Measurements from ENCODE around the gene PRCD.

The PRCD gene

DNA sequence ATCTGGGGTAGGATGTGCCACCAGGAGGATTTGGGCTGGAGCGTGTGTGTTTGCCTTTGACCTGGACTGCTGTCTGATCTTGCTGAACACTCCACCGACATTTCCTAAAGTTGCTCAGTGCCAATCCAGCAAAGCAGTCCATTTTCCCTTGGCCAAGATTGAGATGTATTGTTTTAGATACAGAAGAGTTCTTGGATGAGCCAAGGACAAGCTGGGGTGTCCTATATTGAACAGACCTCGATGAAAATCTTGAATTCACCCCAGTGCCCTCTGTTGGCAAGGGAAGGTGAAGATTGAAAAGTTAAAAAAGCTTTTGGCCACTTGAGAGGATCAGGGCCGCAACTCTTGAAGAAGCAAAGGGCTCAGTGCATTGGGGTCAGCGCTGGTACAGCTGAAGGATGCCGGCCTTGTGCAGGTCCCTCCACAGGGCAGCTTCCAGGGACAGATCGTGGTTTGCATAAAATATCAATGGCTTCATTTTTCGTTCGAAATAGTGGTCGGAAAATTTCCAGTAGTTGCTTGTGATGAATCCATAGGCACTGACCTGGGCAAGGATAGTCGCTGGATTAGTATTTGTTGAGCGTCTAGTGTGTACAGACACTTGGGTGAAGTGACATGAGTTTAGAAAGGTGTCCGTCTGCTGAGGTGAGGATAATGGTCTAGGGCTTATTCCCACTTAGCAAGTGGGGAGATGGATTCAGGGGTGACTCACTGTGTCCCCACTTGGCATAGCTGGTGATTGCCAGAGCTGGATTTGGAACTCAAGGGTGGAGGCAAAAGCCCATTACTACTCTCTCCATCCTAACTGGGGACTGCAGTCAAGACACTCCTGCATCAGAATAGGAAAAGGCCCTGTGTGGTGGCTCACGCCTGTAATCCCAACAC lies 26.1 kb downstream of the PRCD start:
- in situ Hi-C loops (cut with MboI; ENCODE audit: low pct_unique_long_range_greater_than_20kb, low sequenced_read_pairs, unreplicated experiment): no loop called here
- TF ChIP-seq, protein P1, sequence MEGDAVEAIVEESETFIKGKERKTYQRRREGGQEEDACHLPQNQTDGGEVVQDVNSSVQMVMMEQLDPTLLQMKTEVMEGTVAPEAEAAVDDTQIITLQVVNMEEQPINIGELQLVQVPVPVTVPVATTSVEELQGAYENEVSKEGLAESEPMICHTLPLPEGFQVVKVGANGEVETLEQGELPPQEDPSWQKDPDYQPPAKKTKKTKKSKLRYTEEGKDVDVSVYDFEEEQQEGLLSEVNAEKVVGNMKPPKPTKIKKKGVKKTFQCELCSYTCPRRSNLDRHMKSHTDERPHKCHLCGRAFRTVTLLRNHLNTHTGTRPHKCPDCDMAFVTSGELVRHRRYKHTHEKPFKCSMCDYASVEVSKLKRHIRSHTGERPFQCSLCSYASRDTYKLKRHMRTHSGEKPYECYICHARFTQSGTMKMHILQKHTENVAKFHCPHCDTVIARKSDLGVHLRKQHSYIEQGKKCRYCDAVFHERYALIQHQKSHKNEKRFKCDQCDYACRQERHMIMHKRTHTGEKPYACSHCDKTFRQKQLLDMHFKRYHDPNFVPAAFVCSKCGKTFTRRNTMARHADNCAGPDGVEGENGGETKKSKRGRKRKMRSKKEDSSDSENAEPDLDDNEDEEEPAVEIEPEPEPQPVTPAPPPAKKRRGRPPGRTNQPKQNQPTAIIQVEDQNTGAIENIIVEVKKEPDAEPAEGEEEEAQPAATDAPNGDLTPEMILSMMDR (IDR thresholded peaks at IDR 0.05; ENCODE audit: extremely low read depth, insufficient read depth, missing control alignments): no peak

DNA sequence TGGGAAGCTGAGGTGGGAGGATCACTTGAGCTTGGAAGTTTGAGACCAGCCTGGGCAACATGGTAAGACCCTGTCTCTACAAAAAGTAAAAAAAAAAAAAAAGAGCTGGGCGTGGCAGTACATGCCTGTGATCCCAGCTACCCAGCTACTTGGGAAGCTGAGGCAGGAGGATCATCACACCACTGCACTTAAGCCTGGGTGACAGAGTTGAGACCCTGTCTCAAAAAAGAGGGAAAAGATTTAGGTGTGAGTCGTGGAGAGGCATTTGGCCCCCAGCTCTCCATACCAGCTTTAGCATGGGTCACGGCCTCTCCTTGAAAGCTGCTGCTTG lies 26.7 kb downstream of the PRCD start:
- in situ Hi-C loops (cut with MboI; ENCODE audit: low pct_unique_long_range_greater_than_20kb, low sequenced_read_pairs, unreplicated experiment): no loop called here
- no peak for DNase-seq (ENCODE audit: low spot score)
- TF ChIP-seq, protein P1 (IDR thresholded peaks at IDR 0.05; ENCODE audit: extremely low read depth, insufficient read depth, missing control alignments): no peak

More for the DNA sequence above, 26.1 kb downstream of the PRCD start:
- DNase-seq (ENCODE audit: low spot score): no peak

DNA sequence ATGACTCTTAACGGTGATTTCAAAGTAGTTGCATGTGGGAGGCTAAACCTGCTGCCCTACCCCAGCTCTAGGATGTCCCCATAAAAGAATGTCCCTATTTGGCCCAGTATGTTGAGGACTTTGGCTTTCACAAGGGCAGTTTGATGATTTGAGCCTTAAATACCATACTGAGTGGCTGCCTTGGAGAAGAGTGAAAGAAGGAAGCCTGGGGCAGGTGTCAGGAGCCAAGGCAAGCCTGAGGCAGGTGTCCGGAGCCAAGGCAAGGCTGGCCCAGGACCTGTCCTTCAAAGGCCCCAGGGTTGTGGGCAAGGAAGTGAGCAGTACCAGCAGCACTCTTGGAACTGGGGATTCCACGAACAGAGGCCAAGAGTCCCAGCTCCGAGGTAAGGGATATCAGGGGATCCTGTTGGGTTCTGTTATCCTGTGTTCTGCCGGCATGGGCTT lies 27.2 kb downstream of the PRCD start:
- DNase-seq (ENCODE audit: low spot score): no peak
- TF ChIP-seq, protein P1 (IDR thresholded peaks at IDR 0.05; ENCODE audit: extremely low read depth, insufficient read depth, missing control alignments): no peak
- in situ Hi-C loops (cut with MboI; ENCODE audit: low pct_unique_long_range_greater_than_20kb, low sequenced_read_pairs, unreplicated experiment): no loop called here

DNA sequence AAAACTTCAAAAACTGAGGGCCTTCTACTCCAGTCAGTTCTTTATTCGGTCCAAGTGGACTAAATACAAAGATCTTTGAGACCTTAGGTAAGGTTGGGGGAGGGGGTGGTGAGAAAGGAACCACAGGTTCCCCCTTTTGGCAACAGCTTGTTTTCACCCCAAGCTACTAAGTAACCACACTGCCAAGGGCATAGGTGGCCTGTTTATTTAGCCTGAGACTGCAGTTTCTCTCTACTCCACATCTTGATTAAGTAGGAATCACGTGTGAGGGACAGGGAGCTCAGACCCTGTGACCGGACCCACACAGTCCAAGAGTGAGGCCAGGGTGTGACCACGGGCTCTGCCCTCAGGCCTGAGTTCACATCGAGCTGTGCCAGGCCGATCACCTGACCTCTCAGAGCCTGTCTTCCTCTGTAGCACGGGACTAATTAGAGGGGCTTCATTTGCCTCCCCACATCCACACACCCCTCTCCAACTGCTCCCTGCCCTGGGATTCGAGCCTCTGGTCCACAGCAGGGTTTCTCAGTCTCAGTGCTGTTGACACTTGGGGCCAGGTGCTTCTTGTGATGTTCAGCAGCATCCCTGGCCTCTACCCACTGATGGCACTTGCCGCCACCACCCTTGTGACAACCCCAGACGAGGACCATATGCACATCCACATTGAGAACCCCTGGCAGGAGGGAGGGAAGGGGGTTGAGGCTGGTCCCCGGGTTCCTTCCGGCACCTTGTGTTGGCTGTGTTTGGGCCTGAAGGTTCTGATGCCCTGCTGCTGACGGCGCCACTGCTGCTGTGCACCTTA lies 28.0 kb downstream of the PRCD start:
- DNase-seq (ENCODE audit: low spot score): no peak
- TF ChIP-seq, protein P1 (IDR thresholded peaks at IDR 0.05; ENCODE audit: extremely low read depth, insufficient read depth, missing control alignments): no peak
- in situ Hi-C loops (cut with MboI; ENCODE audit: low pct_unique_long_range_greater_than_20kb, low sequenced_read_pairs, unreplicated experiment): no loop called here

DNA sequence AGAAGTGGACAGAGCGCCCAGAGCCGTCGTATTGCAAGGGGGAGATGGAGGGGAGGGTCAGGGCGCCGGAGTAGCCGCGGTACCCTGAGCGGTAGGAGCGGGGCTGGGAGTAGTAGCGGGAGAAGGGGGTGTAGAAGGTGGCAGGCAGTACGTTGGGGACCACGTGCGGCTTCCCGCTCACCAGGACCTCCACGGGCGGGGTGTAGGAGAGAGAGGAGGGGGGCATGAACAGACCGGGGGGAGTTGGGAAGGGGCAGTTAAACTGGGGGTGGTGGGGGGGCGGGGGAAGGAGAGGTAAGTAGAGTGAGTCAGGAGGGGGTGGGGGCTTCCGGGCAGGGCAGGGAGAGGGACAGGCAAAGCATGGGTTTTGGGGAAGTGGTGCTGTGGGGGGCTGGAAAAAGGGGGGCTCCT lies 29.0 kb downstream of the PRCD start:
- TF ChIP-seq, protein P1 (IDR thresholded peaks at IDR 0.05; ENCODE audit: extremely low read depth, insufficient read depth, missing control alignments): no peak
- peak; percentile 13 for DNase-seq (ENCODE audit: low spot score)
- in situ Hi-C loops (cut with MboI; ENCODE audit: low pct_unique_long_range_greater_than_20kb, low sequenced_read_pairs, unreplicated experiment): no loop called here

DNA sequence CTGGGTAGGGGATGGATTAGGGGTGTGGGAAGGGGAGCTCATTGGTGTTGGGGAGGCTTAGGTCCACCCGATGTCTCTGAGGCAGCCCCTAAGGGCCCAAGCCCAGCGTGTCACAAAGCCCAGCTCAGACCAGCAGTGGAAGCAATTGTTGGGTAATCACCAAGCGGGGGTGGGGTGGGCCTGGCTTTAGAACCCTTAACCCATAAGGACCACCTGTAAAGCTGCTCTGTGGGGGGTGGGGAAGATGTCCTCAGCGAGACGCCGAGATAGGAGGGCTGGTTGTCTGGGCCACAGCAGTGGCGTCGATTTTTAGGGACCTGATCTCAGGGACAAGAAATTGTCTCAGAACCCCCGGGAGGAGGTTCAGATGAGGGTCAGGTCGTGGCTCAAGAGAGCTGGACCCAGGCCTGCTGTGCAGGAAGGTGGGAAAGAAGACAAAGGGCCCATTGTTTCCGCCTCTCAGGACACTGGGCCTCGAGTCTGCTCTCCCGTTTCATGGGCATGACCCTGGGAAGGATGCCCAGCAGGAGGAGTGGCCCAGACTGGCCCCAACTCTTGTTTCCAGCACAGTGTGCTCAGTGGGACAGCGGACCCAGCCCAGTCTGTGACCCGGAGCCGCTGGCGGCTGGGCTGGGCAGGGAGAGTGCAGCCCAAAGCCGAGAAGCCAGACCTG lies 29.9 kb downstream of the PRCD start:
- TF ChIP-seq, protein P1 (IDR thresholded peaks at IDR 0.05; ENCODE audit: extremely low read depth, insufficient read depth, missing control alignments): no peak
- DNase-seq (ENCODE audit: low spot score): no peak
- in situ Hi-C loops (cut with MboI; ENCODE audit: low pct_unique_long_range_greater_than_20kb, low sequenced_read_pairs, unreplicated experiment): no loop called here
